Activated B cell treated with CpG ODN at 0.5 μM for 24 hours (primary cell): ENCODE measurements around the gene LXN. TPM values are rescaled to one million over a fixed set of nuclear protein-coding genes. Genes with fewer than 3 reads are reported as not detected.

Experiments used
- ATAC-seq: fragments of 200-7000 bp; cut with Tn5 transposase; one replicate; pipeline ENCODE4 v1.10.0; 2021; ENCODE audit warnings: low read depth, mild to moderate bottlenecking, moderate library complexity
- CTCF ChIA-PET: fragments of 350-600 bp; sonication (Branson Sonifier 250); formaldehyde crosslinking; loops from one replicate; lab custom pipeline; 2021; ENCODE audit warnings: antibody characterized with exemption; lab: Charles Lee
- POLR2A ChIA-PET: fragments of 350-600 bp; sonication (Branson Sonifier 250); formaldehyde crosslinking; loops from one replicate; lab custom pipeline; 2021; ENCODE audit warnings: antibody characterized with exemption; lab: Charles Lee
- DNase-seq: peaks from one replicate; pipeline ENCODE4 v3.0.0; 2022
- H3K27ac Mint-ChIP-seq: one replicate; pipeline ENCODE4 v1.8.0; 2020; ENCODE audit warnings: mixed read lengths
- H3K27me3 Mint-ChIP-seq: one replicate; pipeline ENCODE4 v1.8.0; 2021; ENCODE audit warnings: mixed read lengths
- H3K36me3 Mint-ChIP-seq: one replicate; pipeline ENCODE4 v1.8.0; 2021; ENCODE audit warnings: low read depth, mixed read lengths
- H3K4me1 Mint-ChIP-seq: one replicate; pipeline ENCODE4 v1.8.0; 2021; ENCODE audit warnings: mixed read lengths
- H3K4me3 Mint-ChIP-seq: one replicate; pipeline ENCODE4 v1.8.0; 2020; ENCODE audit warnings: mild to moderate bottlenecking, mixed read lengths
- H3K9me3 Mint-ChIP-seq: one replicate; pipeline ENCODE4 v1.8.0; 2020; ENCODE audit warnings: mixed read lengths
- intact Hi-C: fragments of 100-400 bp; cut with micrococcal nuclease; formaldehyde crosslinking; loops from one replicate; pipeline ENCODE4 v1.15.1; 2024
- total RNA-seq: library from RNA; stranded (reverse); gene quantifications from 2 replicates; pipeline ENCODE4 v1.2.3, GENCODE V29; 2022
- TF ChIP-seq, protein P1 (sequence below): fragments of 200-600 bp; IDR thresholded peaks from one replicate; pipeline ENCODE4 v1.8.0; 2022; ENCODE audit warnings: antibody characterized with exemption, mild to moderate bottlenecking

The LXN gene
- total RNA-seq, 1 donor from 2014 or later = 5.9 TPM

GRCh38 chr3:158649791-158650190, 22.7 kb downstream of the LXN start:
- no peaks in the 10 kb centered on the region for H3K27me3 Mint-ChIP-seq
- no peaks in the 10 kb centered on the region for H3K9me3 Mint-ChIP-seq
- peaks cover 71% of the 10 kb centered on the region for H3K36me3 Mint-ChIP-seq
- no peak overlapping the region for H3K4me3 Mint-ChIP-seq
- intact Hi-C loops = loop anchor here (10.0 kb wide), 1 partner anchor 1915 kb away; the partner anchor contains the start of gene KPNA4
- H3K4me1 Mint-ChIP-seq = peaks cover 15% of the 10 kb centered on the region
- H3K27ac Mint-ChIP-seq = no peak overlapping the region
- TF ChIP-seq, protein P1, sequence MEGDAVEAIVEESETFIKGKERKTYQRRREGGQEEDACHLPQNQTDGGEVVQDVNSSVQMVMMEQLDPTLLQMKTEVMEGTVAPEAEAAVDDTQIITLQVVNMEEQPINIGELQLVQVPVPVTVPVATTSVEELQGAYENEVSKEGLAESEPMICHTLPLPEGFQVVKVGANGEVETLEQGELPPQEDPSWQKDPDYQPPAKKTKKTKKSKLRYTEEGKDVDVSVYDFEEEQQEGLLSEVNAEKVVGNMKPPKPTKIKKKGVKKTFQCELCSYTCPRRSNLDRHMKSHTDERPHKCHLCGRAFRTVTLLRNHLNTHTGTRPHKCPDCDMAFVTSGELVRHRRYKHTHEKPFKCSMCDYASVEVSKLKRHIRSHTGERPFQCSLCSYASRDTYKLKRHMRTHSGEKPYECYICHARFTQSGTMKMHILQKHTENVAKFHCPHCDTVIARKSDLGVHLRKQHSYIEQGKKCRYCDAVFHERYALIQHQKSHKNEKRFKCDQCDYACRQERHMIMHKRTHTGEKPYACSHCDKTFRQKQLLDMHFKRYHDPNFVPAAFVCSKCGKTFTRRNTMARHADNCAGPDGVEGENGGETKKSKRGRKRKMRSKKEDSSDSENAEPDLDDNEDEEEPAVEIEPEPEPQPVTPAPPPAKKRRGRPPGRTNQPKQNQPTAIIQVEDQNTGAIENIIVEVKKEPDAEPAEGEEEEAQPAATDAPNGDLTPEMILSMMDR = no peak
- DNase-seq (no peak), ATAC-seq (no peak)
- ChIA-PET POLR2A (no interaction called here), CTCF (no interaction called here)

DNA sequence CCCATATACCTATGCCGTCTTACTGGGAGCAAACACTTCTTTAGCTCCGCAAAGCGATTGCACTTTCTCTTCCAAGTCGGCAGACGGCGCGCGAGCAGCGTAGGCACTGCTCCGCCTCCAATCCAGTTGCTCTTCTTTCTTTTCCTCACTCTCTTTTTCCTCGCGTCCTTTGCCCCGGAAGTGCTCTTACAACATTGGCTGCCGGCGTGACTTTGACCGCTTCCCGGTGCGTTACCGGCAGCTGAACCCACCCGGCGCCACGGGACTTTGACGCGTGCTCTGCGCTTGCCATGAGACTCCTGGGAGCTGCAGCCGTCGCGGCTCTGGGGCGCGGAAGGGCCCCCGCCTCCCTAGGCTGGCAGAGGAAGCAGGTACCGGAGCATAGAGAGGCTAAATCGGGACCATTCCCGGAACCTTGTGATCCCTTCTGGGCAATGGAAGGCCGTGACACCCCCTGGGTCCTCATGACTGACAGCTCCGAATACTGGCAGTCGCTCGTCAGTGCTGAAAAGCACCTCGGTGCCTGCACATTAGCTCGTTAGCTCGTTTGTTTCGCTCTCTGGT, 28.0 kb downstream of the LXN start, which contains the start of gene GFM1:
Gene GFM1, plus strand, starts transcription at position 183 of the 564 bp plus-strand sequence. Its CDS starts 108 bp downstream, at position 291.
- CTCF ChIA-PET = interaction anchor here (0.5 to 2.7 kb wide), 9 partner anchors 10 to 225 kb away, joined by 3 to 23 read pairs (median 6); partner anchors contain the start of genes LXN and MFSD1
- Mint-ChIP-seq H3K4me3 (peak within 1 kb of the TSS; percentile 99), H3K4me1 (peaks cover 24% of the 10 kb centered on the region), H3K27ac (peak within 1 kb of the TSS; percentile 90), H3K36me3 (peaks cover 34% of the 10 kb centered on the region), H3K27me3 (no peaks in the 10 kb centered on the region), H3K9me3 (no peaks in the 10 kb centered on the region)
- intact Hi-C loops = loop anchor here (2.0 to 10.0 kb wide), 8 partner anchors 14 to 1920 kb away; partner anchors contain the start of genes IFT80, KPNA4, MLF1 and RSRC1
- DNase-seq = peak; percentile 75
- TF ChIP-seq, protein P1 = peak; percentile 46
- peak; percentile 96 for ATAC-seq
- POLR2A ChIA-PET = interaction anchor here (0.6 to 3.3 kb wide), 8 partner anchors 15 to 1485 kb away, joined by 3 to 25 read pairs (median 4); partner anchors contain the start of genes CCNL1, LXN, MFSD1 and RSRC1

GRCh38 chr3:158642474-158643210, 29.8 kb downstream of the LXN start:
- Mint-ChIP-seq H3K9me3 (no peaks in the 10 kb centered on the region), H3K36me3 (peaks cover 20% of the 10 kb centered on the region), H3K4me1 (peaks cover 24% of the 10 kb centered on the region), H3K27me3 (no peaks in the 10 kb centered on the region), H3K27ac (no peak overlapping the region), H3K4me3 (no peak overlapping the region)
- TF ChIP-seq, protein P1 = no peak
- CTCF ChIA-PET = no interaction called here
- intact Hi-C loops = loop anchor here (5.0 to 10.0 kb wide), 3 partner anchors 85 to 1922 kb away; partner anchors contain the start of gene KPNA4
- ATAC-seq (no peak), DNase-seq (no peak)
- POLR2A ChIA-PET = no interaction called here

- Mint-ChIP-seq H3K9me3 (no peaks in the 10 kb centered on the region), H3K4me3 (no peak overlapping the region), H3K36me3 (peaks cover 14% of the 10 kb centered on the region), H3K27me3 (no peaks in the 10 kb centered on the region), H3K27ac (no peak overlapping the region), H3K4me1 (peaks cover 24% of the 10 kb centered on the region)
- CTCF ChIA-PET = no interaction called here
- no peak for DNase-seq
- TF ChIP-seq, protein P1 = no peak
- POLR2A ChIA-PET = no interaction called here
- intact Hi-C loops = loop anchor here (5.0 to 10.0 kb wide), 3 partner anchors 85 to 1923 kb away; partner anchors contain the start of gene KPNA4
- ATAC-seq = no peak
Measured at GRCh38 chr3:158642005-158642404, 30.4 kb downstream of the LXN start.

- no peak overlapping the region for H3K4me3 Mint-ChIP-seq
- ChIA-PET POLR2A (no interaction called here), CTCF (no interaction called here)
- H3K4me1 Mint-ChIP-seq = peaks cover 16% of the 10 kb centered on the region
- DNase-seq = no peak
- ATAC-seq = no peak
- intact Hi-C loops = loop anchor here (5.0 to 10.0 kb wide), 3 partner anchors 87 to 1924 kb away; partner anchors contain the start of gene KPNA4
- H3K27ac Mint-ChIP-seq = no peak overlapping the region
- no peaks in the 10 kb centered on the region for H3K27me3 Mint-ChIP-seq
- H3K36me3 Mint-ChIP-seq = peaks cover 6% of the 10 kb centered on the region
- H3K9me3 Mint-ChIP-seq = no peaks in the 10 kb centered on the region
- TF ChIP-seq, protein P1 = no peak
Measured at GRCh38 chr3:158640646-158641045, 31.8 kb downstream of the LXN start.
